GM18873 (cell line): ENCODE measurements around the gene STIP1.

ENCODE experiments used
- ATAC-seq: cut with Tn5 transposase; IDR thresholded peaks from one replicate; pipeline ENCODE4 v1.9.1; 2021; ENCODE audit warnings: mild to moderate bottlenecking, moderate library complexity, moderate number of reproducible peaks; ENCODE audit not compliant: unreplicated experiment, low FRiP score

Gene STIP1

GRCh38 chr11:64196626-64197025 lies 10.7 kb downstream of the STIP1 start:
- ATAC-seq, result no peak

DNA sequence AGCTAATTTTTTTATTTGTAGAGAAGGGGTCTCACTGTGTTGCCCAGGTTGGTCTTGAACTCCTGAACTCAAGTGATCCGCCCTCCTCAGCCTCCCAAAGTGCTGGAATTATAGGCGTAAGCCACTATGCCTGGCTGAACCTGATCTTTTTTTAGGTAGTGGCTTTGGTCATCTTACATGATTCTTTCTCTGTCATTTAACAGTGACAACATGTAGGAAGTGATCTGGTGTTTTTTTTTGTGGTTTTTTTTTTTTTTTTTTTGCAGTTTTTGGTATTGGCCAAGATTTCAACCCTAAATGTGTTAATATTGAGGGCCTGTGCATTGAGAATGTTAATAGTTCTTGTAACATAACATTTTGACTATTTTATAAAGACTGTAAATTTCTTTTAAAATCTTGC lies 12.5 kb downstream of the STIP1 start:
- ATAC-seq, result no peak

- no peak for ATAC-seq
Observed at GRCh38 chr11:64201543-64201942, 15.6 kb downstream of the STIP1 start.

DNA sequence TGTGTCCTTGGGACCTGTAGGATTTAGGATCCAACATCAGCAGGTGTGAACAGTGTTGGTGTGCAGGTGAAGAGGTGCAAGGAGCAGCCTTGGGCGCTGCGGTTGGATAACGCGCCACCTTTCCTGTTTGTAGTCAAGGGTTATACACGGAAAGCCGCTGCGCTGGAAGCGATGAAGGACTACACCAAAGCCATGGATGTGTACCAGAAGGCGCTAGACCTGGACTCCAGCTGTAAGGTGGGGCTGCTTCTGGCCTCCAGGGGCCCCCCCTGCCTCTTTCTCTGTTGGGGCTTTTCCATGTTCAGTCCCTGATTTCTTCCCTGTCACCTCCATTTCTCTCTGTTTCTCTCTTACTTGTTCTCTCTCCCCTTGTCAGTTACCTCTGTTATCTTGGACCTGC lies 17.0 kb downstream of the STIP1 start:
- no peak for ATAC-seq

GRCh38 chr11:64203421-64204079 lies 17.6 kb downstream of the STIP1 start:
- no peak for ATAC-seq

GRCh38 chr11:64204080-64204440 lies 18.1 kb downstream of the STIP1 start:
- ATAC-seq, result no peak

GRCh38 chr11:64204464-64204989 lies 18.6 kb downstream of the STIP1 start:
- no peak for ATAC-seq

- no peak for ATAC-seq
Observed at GRCh38 chr11:64206457-64207255, 20.7 kb downstream of the STIP1 start, which contains the start of gene FERMT3. TSS of gene FERMT3 (plus strand) at chr11:64206721. CDS start at chr11:64207365, 644 bp downstream.

GRCh38 chr11:64207256-64208085 lies 21.5 kb downstream of the STIP1 start:
- peak; percentile 52 for ATAC-seq

DNA sequence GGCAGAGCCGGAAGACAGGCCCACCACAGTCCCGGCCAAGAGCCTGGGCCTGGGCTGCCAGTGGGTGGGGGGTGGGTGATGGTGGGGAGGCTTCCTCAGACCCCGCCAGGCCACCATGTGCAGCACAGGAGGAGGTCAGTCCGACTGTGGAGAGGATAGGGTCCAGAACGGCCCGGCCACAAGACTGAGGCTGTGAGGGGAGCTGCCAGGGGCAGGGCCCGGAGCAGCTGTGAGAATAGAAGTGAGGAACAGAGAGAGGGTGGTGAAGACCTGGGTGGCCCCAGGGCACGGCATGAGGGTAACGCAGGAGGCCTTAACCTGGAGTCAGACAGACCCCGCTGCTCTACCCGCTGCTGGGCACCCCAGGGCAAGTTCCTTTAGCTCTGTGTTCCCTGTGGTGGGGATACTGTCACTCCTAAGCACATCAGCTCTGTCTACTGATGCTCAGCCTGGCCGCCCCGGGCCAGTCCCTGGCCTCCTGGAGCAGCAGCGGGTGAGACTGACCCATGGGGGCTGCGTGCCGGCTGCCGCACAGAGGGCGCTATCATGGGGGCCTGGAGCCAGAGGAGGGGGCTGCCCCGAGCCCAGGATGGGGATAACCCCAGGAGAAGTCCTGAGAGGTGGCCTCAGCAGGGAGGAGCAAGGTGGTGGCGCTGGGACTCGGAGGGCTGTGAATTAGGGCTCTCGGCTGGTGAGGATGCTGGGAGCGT lies 22.3 kb downstream of the STIP1 start:
- no peak for ATAC-seq

DNA sequence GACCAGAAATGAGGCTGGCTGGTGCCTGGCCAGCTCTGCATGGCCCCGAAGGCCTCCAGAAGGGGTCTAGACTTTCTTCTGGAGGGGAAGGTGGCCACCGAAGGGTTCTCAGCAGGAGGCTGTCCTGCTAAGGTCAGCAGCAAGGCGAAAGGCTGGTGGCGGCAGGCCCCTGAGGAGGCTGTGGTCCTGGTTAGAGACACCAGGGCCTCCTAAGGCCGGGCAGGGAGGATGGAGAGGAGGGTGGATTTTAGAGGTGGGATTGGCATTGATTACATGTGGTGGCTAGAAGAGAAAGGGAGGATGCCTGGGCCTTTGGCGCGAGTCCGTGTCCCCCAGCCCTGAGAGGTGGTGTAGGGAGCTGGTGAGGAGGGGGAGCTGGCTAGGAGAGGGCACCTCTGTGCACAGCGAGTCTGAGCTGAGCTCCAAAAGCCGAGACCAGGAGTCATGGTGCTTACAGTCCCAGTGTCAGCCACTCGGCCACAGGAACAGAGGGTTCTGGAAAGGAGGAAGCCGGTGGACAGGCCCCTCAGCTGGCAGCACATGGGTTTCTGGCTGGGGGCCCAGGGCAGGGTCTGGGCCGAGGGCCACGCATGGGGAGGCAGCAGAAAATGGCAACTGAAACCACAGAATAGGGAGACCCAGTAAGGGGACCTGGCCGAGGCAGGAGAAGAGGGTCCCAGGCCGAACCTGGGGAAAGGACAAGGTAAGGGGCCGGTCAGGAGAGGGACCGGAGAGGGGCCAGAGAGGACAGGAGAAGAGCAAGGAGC lies 23.0 kb downstream of the STIP1 start:
- no peak for ATAC-seq

- no peak for ATAC-seq
Observed at GRCh38 chr11:64209563-64209843, 23.5 kb downstream of the STIP1 start.

DNA sequence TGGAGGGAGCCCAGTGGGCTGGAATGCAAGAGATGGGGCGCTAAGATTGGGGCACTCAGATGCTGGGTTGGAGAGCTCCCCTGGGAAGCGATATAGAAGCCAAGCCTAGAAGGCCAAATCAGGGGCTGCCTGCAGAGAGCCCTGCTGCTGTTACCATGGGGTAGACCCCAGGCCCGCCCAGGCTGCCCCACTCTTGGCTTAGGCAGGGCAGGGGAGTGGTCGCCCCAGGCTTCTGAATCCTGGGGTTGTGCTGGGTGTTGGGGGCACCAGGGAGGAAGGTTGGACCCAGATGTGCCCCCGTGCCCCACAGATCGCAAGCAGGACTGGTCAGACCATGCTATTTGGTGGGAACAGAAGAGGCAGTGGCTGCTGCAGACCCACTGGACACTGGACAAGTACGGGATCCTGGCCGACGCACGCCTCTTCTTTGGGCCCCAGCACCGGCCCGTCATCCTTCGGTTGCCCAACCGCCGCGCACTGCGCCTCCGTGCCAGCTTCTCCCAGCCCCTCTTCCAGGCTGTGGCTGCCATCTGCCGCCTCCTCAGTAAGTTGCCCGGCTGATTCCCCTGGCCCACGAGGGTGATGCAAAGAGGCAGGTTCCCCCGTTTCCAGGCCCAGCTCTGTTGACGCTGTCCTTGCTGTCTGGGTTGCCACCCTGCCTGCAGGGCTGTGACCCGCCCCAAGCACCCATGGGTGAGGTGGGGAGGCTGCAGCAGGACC lies 24.5 kb downstream of the STIP1 start:
- no peak for ATAC-seq

- ATAC-seq, result no peak
Observed at GRCh38 chr11:64211181-64211872, 25.4 kb downstream of the STIP1 start.

DNA sequence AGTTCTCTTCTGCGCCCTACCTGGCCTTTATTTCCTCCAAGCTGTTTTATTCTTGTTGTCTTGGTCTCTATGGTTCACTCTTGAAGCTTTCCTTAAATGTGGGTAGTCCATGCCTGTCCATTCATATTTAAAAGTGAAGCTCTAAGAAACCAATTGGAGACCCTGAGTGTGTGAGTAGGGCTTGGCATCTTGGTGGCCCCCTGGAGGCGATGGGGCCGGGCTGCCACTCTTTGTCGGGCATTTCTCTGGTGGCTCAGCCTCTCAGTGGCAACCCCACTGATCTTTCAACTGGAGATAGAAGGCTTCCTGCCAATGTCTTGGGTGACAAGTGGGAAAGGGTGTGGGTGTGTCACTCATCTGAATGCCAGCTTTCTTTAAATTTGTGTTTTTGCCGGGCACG lies 30.9 kb downstream of the STIP1 start:
- no peak for ATAC-seq

GRCh38 chr11:64218628-64219353 lies 32.8 kb downstream of the STIP1 start:
- no peak for ATAC-seq

DNA sequence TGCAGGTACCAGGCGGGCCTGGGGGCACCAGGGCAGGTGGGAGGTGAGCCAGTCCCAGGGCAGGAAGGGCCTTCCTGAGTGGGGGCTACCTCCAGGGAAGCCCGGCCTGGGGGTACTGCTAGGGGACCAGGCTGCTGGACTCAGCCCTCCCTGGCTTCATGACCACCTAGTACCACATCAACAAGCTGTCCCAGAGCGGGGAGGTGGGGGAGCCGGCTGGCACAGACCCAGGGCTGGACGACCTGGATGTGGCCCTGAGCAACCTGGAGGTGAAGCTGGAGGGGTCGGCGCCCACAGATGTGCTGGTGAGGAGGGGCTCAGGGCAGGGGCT lies 33.3 kb downstream of the STIP1 start:
- ATAC-seq, result no peak

DNA sequence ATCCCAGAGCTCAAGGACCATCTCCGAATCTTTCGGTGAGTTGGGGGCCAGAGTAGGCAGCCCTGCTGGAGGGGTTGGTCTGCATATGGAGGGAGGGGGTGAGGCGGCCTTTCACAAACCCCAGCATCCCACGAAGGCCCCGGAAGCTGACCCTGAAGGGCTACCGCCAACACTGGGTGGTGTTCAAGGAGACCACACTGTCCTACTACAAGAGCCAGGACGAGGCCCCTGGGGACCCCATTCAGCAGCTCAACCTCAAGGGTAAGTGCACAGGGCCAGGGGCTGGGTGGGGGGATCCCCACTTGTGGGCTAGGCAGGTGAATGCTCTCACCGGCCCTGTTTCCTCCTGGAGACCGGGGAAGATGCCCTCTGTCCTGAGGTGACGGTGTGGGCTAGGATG lies 33.8 kb downstream of the STIP1 start:
- no peak for ATAC-seq
